ENCODE data around the gene SLC29A1.

The SLC29A1 gene

DNA sequence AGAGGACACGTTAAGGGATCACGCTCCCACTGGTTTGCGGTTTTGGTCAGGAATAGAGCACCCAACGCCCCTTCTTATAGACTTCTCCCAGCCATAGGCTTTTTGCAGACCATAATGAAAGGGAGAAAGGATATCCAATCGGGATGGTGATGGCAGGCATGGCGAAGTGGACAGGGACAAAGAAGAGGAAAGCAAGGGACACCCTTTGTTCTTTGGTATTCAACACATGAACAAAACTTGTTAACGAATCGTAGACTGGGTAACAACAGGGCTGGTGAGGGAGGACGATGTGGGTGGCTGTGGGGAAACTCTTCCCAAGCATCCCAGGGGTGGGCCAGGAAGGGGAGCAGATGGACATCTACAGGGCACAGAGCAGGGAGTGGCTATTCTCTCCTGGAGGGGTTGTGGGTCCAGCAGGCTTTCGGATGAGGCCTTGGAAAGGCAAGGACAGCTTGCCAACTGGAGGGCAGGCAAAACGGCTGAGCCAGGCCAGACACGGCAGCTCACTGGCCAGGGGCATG lies 22.1 kb downstream of the SLC29A1 start:
- H3K36me3 ChIP-seq (ENCODE audit: insufficient read depth, insufficient read length, low read length), result peaks cover 32% of the 10 kb centered on the region
- TF ChIP-seq ZNF274 (IDR thresholded peaks at IDR 0.05; ENCODE audit: low read depth, low read length) (no peak), YY1 (IDR thresholded peaks at IDR 0.05; ENCODE audit: insufficient read depth, insufficient read length) (no peak), SUZ12 (IDR thresholded peaks at IDR 0.05; ENCODE audit: extremely low read depth, insufficient read depth, insufficient read length) (no peak)
- H3K9ac ChIP-seq (ENCODE audit: insufficient read length, low read depth), result peak overlapping the region; percentile 87
- H3K4me3 ChIP-seq (ENCODE audit: insufficient read length, low read depth), result peak overlapping the region; percentile 56
- H3K27me3 ChIP-seq (ENCODE audit: insufficient read depth, insufficient read length), result no peaks in the 10 kb centered on the region
- peaks cover 3% of the 10 kb centered on the region for H3K4me1 ChIP-seq (ENCODE audit: insufficient read depth, insufficient read length)
- DNase-seq (ENCODE audit: low read depth, low spot score), result no peak
- H3K9me3 ChIP-seq (ENCODE audit: insufficient read depth, low read length), result no peaks in the 10 kb centered on the region

- Histone ChIP-seq H3K9ac (ENCODE audit: insufficient read length, low read depth) (peak overlapping the region; percentile 87), H3K4me1 (ENCODE audit: insufficient read depth, insufficient read length) (peaks cover 3% of the 10 kb centered on the region), H3K9me3 (ENCODE audit: insufficient read depth, low read length) (no peaks in the 10 kb centered on the region), H3K36me3 (ENCODE audit: insufficient read depth, insufficient read length, low read length) (peaks cover 38% of the 10 kb centered on the region), H3K4me3 (ENCODE audit: insufficient read length, low read depth) (peak overlapping the region; percentile 72), H3K27me3 (ENCODE audit: insufficient read depth, insufficient read length) (no peaks in the 10 kb centered on the region)
- DNase-seq (ENCODE audit: low read depth, low spot score), result peak; percentile 81
- no peak for TF ChIP-seq ZNF274 (IDR thresholded peaks at IDR 0.05; ENCODE audit: low read depth, low read length)
- TF ChIP-seq SUZ12 (IDR thresholded peaks at IDR 0.05; ENCODE audit: extremely low read depth, insufficient read depth, insufficient read length), result no peak
- no peak for TF ChIP-seq YY1 (IDR thresholded peaks at IDR 0.05; ENCODE audit: insufficient read depth, insufficient read length)
Measured at GRCh38 chr6:44245912-44246662, 22.7 kb downstream of the SLC29A1 start.

DNA sequence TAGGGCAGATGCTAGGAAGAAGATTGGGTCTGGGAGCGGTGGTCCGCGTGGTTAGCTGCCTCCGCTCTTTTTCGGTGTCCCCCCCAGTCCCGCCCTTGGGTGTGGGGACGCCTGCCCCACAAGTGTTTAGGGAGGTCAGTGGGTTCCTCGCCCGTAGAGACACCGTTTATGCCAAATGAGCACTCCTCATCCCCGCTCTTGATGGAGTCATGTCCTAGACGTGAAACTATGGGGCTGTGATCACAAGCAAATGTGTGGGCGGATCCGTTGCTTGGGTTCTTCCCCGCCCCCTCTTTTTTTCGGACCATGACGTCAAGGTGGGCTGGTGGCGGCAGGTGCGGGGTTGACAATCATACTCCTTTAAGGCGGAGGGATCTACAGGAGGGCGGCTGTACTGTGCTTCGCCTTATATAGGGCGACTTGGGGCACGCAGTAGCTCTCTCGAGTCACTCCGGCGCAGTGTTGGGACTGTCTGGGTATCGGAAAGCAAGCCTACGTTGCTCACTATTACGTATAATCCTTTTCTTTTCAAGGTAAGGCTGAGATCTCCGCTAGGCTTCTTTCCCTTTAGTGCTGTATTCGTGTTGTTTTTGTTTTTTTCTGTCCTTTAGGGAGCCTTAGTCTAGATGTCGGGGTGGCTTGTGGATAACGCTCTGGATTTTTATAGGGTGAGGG lies 23.4 kb downstream of the SLC29A1 start, which contains the start of gene HSP90AB1:
Gene HSP90AB1, plus strand, starts transcription at position 439 of the 675 bp plus-strand sequence. CDS start 1,529 bp downstream, outside the sequence.
- TF ChIP-seq YY1 (IDR thresholded peaks at IDR 0.05; ENCODE audit: insufficient read depth, insufficient read length) (no peak), SUZ12 (IDR thresholded peaks at IDR 0.05; ENCODE audit: extremely low read depth, insufficient read depth, insufficient read length) (no peak), ZNF274 (IDR thresholded peaks at IDR 0.05; ENCODE audit: low read depth, low read length) (no peak)
- Histone ChIP-seq H3K36me3 (ENCODE audit: insufficient read depth, insufficient read length, low read length) (peaks cover 45% of the 10 kb centered on the region), H3K4me3 (ENCODE audit: insufficient read length, low read depth) (peak within 1 kb of the TSS; percentile 72), H3K9me3 (ENCODE audit: insufficient read depth, low read length) (no peaks in the 10 kb centered on the region), H3K9ac (ENCODE audit: insufficient read length, low read depth) (peak within 1 kb of the TSS; percentile 87), H3K27me3 (ENCODE audit: insufficient read depth, insufficient read length) (no peaks in the 10 kb centered on the region), H3K4me1 (ENCODE audit: insufficient read depth, insufficient read length) (peaks cover 3% of the 10 kb centered on the region)
- DNase-seq (ENCODE audit: low read depth, low spot score), result peak; percentile 92

GRCh38 chr6:44247338-44248302 lies 24.2 kb downstream of the SLC29A1 start:
- no peak for DNase-seq (ENCODE audit: low read depth, low spot score)
- peaks cover under 1% of the 10 kb centered on the region for H3K4me1 ChIP-seq (ENCODE audit: insufficient read depth, insufficient read length)
- no peaks in the 10 kb centered on the region for H3K9me3 ChIP-seq (ENCODE audit: insufficient read depth, low read length)
- peaks cover 53% of the 10 kb centered on the region for H3K36me3 ChIP-seq (ENCODE audit: insufficient read depth, insufficient read length, low read length)
- H3K4me3 ChIP-seq (ENCODE audit: insufficient read length, low read depth), result peak overlapping the region; percentile 72
- no peaks in the 10 kb centered on the region for H3K27me3 ChIP-seq (ENCODE audit: insufficient read depth, insufficient read length)
- H3K9ac ChIP-seq (ENCODE audit: insufficient read length, low read depth), result peak overlapping the region; percentile 87
- no peak for TF ChIP-seq ZNF274 (IDR thresholded peaks at IDR 0.05; ENCODE audit: low read depth, low read length)
- no peak for TF ChIP-seq YY1 (IDR thresholded peaks at IDR 0.05; ENCODE audit: insufficient read depth, insufficient read length)
- TF ChIP-seq SUZ12 (IDR thresholded peaks at IDR 0.05; ENCODE audit: extremely low read depth, insufficient read depth, insufficient read length), result no peak

DNA sequence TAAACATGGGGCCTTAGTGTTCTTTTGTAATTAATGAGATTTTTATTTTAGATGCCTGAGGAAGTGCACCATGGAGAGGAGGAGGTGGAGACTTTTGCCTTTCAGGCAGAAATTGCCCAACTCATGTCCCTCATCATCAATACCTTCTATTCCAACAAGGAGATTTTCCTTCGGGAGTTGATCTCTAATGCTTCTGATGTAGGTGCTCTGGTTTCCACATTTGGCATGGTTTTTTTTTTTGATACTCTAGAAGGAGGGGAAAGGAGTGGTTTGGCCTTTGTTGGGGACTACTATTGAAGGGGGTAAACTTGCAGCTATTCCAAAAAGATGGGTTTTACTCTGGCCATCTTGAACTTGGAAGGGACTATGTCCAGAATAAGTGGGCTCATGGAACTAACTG lies 25.2 kb downstream of the SLC29A1 start:
- TF ChIP-seq ZNF274 (IDR thresholded peaks at IDR 0.05; ENCODE audit: low read depth, low read length) (no peak), YY1 (IDR thresholded peaks at IDR 0.05; ENCODE audit: insufficient read depth, insufficient read length) (no peak), SUZ12 (IDR thresholded peaks at IDR 0.05; ENCODE audit: extremely low read depth, insufficient read depth, insufficient read length) (no peak)

DNA sequence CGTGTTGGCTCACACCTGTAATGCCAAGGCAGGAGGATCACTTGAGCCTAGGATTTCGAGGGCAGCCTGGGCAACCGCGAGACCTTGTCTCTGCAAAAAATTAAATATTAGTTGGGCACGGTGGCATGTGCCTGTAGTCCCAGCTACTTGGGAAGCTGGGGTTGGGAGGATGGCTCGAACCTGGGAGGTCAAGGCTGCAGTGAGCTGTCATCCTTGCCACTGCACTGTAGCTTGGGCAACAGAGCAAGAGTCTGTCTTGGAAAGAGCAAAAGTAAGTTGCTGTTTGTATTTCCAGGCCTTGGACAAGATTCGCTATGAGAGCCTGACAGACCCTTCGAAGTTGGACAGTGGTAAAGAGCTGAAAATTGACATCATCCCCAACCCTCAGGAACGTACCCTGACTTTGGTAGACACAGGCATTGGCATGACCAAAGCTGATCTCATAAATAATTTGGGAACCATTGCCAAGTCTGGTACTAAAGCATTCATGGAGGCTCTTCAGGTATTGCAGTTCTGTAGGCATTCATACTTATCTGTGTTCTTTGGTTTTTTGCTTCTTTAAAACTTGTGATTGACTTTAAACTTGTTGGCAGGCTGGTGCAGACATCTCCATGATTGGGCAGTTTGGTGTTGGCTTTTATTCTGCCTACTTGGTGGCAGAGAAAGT lies 25.8 kb downstream of the SLC29A1 start:
- no peak for DNase-seq (ENCODE audit: low read depth, low spot score)
- peak overlapping the region; percentile 72 for H3K4me3 ChIP-seq (ENCODE audit: insufficient read length, low read depth)
- H3K27me3 ChIP-seq (ENCODE audit: insufficient read depth, insufficient read length), result no peaks in the 10 kb centered on the region
- TF ChIP-seq SUZ12 (IDR thresholded peaks at IDR 0.05; ENCODE audit: extremely low read depth, insufficient read depth, insufficient read length) (no peak), ZNF274 (IDR thresholded peaks at IDR 0.05; ENCODE audit: low read depth, low read length) (no peak), YY1 (IDR thresholded peaks at IDR 0.05; ENCODE audit: insufficient read depth, insufficient read length) (no peak)
- no peaks in the 10 kb centered on the region for H3K4me1 ChIP-seq (ENCODE audit: insufficient read depth, insufficient read length)
- H3K9me3 ChIP-seq (ENCODE audit: insufficient read depth, low read length), result no peaks in the 10 kb centered on the region
- peak overlapping the region; percentile 87 for H3K9ac ChIP-seq (ENCODE audit: insufficient read length, low read depth)
- peaks cover 69% of the 10 kb centered on the region for H3K36me3 ChIP-seq (ENCODE audit: insufficient read depth, insufficient read length, low read length)

More for the DNA sequence above, 25.2 kb downstream of the SLC29A1 start:
- H3K36me3 ChIP-seq (ENCODE audit: insufficient read depth, insufficient read length, low read length), result peaks cover 63% of the 10 kb centered on the region
- no peaks in the 10 kb centered on the region for H3K27me3 ChIP-seq (ENCODE audit: insufficient read depth, insufficient read length)
- no peaks in the 10 kb centered on the region for H3K9me3 ChIP-seq (ENCODE audit: insufficient read depth, low read length)
- H3K4me3 ChIP-seq (ENCODE audit: insufficient read length, low read depth), result peak overlapping the region; percentile 72
- no peaks in the 10 kb centered on the region for H3K4me1 ChIP-seq (ENCODE audit: insufficient read depth, insufficient read length)
- DNase-seq (ENCODE audit: low read depth, low spot score), result no peak
- H3K9ac ChIP-seq (ENCODE audit: insufficient read length, low read depth), result peak overlapping the region; percentile 87

All from NT2/D1 (cell line).